Adipocyte (in vitro differentiated cells): ENCODE results near the gene STXBP6.

ENCODE experiments used
- DNase-seq: peaks from one replicate; pipeline ENCODE4 v3.0.0-alpha.2; 2015; ENCODE audit warnings: low read depth
- H3K27me3 ChIP-seq: replicated peaks from 2 replicates; pipeline ENCODE4 v1.7.0; 2013; ENCODE audit warnings: mild to moderate bottlenecking, low read length, moderate library complexity; ENCODE audit not compliant: control insufficient read depth, insufficient read depth
- H3K36me3 ChIP-seq: 2 replicates; pipeline ENCODE4 v1.7.0; 2013; ENCODE audit warnings: low read length, mild to moderate bottlenecking, moderate library complexity; ENCODE audit not compliant: control insufficient read depth, insufficient read depth, severe bottlenecking
- H3K4me1 ChIP-seq: 2 replicates; pipeline ENCODE4 v1.7.0; 2013; ENCODE audit warnings: mild to moderate bottlenecking, low read length, moderate library complexity; ENCODE audit not compliant: control insufficient read depth, insufficient read depth
- H3K4me3 ChIP-seq: 2 replicates; pipeline ENCODE4 v1.7.0; 2013; ENCODE audit warnings: mild to moderate bottlenecking, low read length, moderate library complexity
- H3K9ac ChIP-seq: 2 replicates; pipeline ENCODE4 v1.7.0; 2013; ENCODE audit warnings: mild to moderate bottlenecking, low read length, moderate library complexity
- H3K9me3 ChIP-seq: 2 replicates; pipeline ENCODE4 v1.7.0; 2013; ENCODE audit warnings: mild to moderate bottlenecking, low read length, moderate library complexity; ENCODE audit not compliant: control insufficient read depth

The STXBP6 gene

GRCh38 chr14:25049568-25050268 is at the start of gene STXBP6:
Gene STXBP6, minus strand, starts transcription at chr14:25050147. Its CDS starts 75,329 bp downstream, at chr14:24974818.
- peak; percentile 91 for DNase-seq
- H3K27me3 ChIP-seq = no peaks in the 10 kb centered on the region
- H3K9ac ChIP-seq = peak within 1 kb of the TSS; percentile 80

GRCh38 chr14:25097120-25097519 is 47.2 kb upstream of the STXBP6 start:
- no peaks in the 10 kb centered on the region for H3K36me3 ChIP-seq
- no peak overlapping the region for H3K4me3 ChIP-seq
- H3K9ac ChIP-seq = no peak overlapping the region
- H3K4me1 ChIP-seq = no peaks in the 10 kb centered on the region
- no peaks in the 10 kb centered on the region for H3K27me3 ChIP-seq
- no peaks in the 10 kb centered on the region for H3K9me3 ChIP-seq
- DNase-seq = no peak

More at GRCh38 chr14:25049568-25050268, at the start of gene STXBP6:
- peak within 1 kb of the TSS; percentile 85 for H3K4me3 ChIP-seq
- H3K4me1 ChIP-seq = peaks cover 28% of the 10 kb centered on the region
- H3K36me3 ChIP-seq = no peaks in the 10 kb centered on the region
- H3K9me3 ChIP-seq = no peaks in the 10 kb centered on the region

- DNase-seq = no peak
- peaks cover 3% of the 10 kb centered on the region for H3K4me1 ChIP-seq
These were observed 45.9 kb upstream of the STXBP6 start for GRCh38 chr14:25095736-25096437.

GRCh38 chr14:25094171-25094907 is 44.4 kb upstream of the STXBP6 start:
- Histone ChIP-seq H3K9ac (no peak overlapping the region), H3K4me1 (peaks cover 7% of the 10 kb centered on the region), H3K9me3 (no peaks in the 10 kb centered on the region), H3K4me3 (no peak overlapping the region), H3K36me3 (no peaks in the 10 kb centered on the region), H3K27me3 (no peaks in the 10 kb centered on the region)
- DNase-seq = no peak

More at GRCh38 chr14:25095736-25096437, 45.9 kb upstream of the STXBP6 start:
- no peak overlapping the region for H3K9ac ChIP-seq
- H3K36me3 ChIP-seq = no peaks in the 10 kb centered on the region
- no peaks in the 10 kb centered on the region for H3K9me3 ChIP-seq
- no peak overlapping the region for H3K4me3 ChIP-seq
- no peaks in the 10 kb centered on the region for H3K27me3 ChIP-seq

- no peaks in the 10 kb centered on the region for H3K27me3 ChIP-seq
- no peaks in the 10 kb centered on the region for H3K9me3 ChIP-seq
- H3K9ac ChIP-seq = no peak overlapping the region
- H3K4me1 ChIP-seq = peaks cover 7% of the 10 kb centered on the region
- no peaks in the 10 kb centered on the region for H3K36me3 ChIP-seq
- DNase-seq = no peak
- no peak overlapping the region for H3K4me3 ChIP-seq
These were observed 42.4 kb upstream of the STXBP6 start for GRCh38 chr14:25092258-25092740.

- peak; percentile 71 for DNase-seq
- Histone ChIP-seq H3K4me1 (peaks cover 7% of the 10 kb centered on the region), H3K4me3 (no peak overlapping the region), H3K9ac (no peak overlapping the region), H3K9me3 (no peaks in the 10 kb centered on the region), H3K27me3 (no peaks in the 10 kb centered on the region), H3K36me3 (no peaks in the 10 kb centered on the region)
These were observed 40.9 kb upstream of the STXBP6 start for GRCh38 chr14:25090716-25091454.

GRCh38 chr14:25090256-25090655 is 40.3 kb upstream of the STXBP6 start:
- peaks cover 7% of the 10 kb centered on the region for H3K4me1 ChIP-seq

GRCh38 chr14:25089496-25089895 is 39.5 kb upstream of the STXBP6 start:
- Histone ChIP-seq H3K27me3 (no peaks in the 10 kb centered on the region), H3K9me3 (no peaks in the 10 kb centered on the region), H3K4me3 (no peak overlapping the region), H3K9ac (no peak overlapping the region), H3K4me1 (peaks cover 7% of the 10 kb centered on the region), H3K36me3 (no peaks in the 10 kb centered on the region)
- DNase-seq = no peak

More at GRCh38 chr14:25090256-25090655, 40.3 kb upstream of the STXBP6 start:
- Histone ChIP-seq H3K9ac (no peak overlapping the region), H3K4me3 (no peak overlapping the region), H3K27me3 (no peaks in the 10 kb centered on the region), H3K9me3 (no peaks in the 10 kb centered on the region), H3K36me3 (no peaks in the 10 kb centered on the region)
- DNase-seq = peak; percentile 51

GRCh38 chr14:25086821-25087396 is 37.0 kb upstream of the STXBP6 start:
- no peak overlapping the region for H3K4me3 ChIP-seq
- H3K4me1 ChIP-seq = peaks cover 7% of the 10 kb centered on the region
- no peaks in the 10 kb centered on the region for H3K36me3 ChIP-seq
- no peak overlapping the region for H3K9ac ChIP-seq
- DNase-seq = no peak
- no peaks in the 10 kb centered on the region for H3K27me3 ChIP-seq
- H3K9me3 ChIP-seq = no peaks in the 10 kb centered on the region

GRCh38 chr14:25086081-25086480 is 36.1 kb upstream of the STXBP6 start:
- Histone ChIP-seq H3K9ac (no peak overlapping the region), H3K4me1 (peaks cover 5% of the 10 kb centered on the region), H3K4me3 (no peak overlapping the region), H3K9me3 (no peaks in the 10 kb centered on the region), H3K36me3 (no peaks in the 10 kb centered on the region), H3K27me3 (no peaks in the 10 kb centered on the region)
- no peak for DNase-seq
